Measurements from ENCODE around the gene EDNRB.
"Not testable (repeated sequence)": the region's sequence is repeated elsewhere in the genome, so short reads cannot be mapped to it uniquely, and the experiment has no call there.

EDNRB gene

GRCh38 chr13:77894743-77895142 is 23.9 kb downstream of the EDNRB start:
- DNase-seq: no peak

GRCh38 chr13:77893066-77893465 is 25.6 kb downstream of the EDNRB start:
- no peak for DNase-seq

GRCh38 chr13:77892491-77892890 is 26.1 kb downstream of the EDNRB start:
- no peak for DNase-seq

GRCh38 chr13:77891486-77891885 is 27.1 kb downstream of the EDNRB start:
- DNase-seq: no peak

- no peak for DNase-seq
Observed at GRCh38 chr13:77891041-77891440, 27.6 kb downstream of the EDNRB start.

GRCh38 chr13:77883328-77883727 is 35.3 kb downstream of the EDNRB start:
- no peak for DNase-seq

- no peak for DNase-seq
Observed at GRCh38 chr13:77878190-77878589, 40.4 kb downstream of the EDNRB start.

- no peak for DNase-seq
Observed at GRCh38 chr13:77876176-77876575, 42.5 kb downstream of the EDNRB start.

- no peak for DNase-seq
Observed at GRCh38 chr13:77874406-77874805, 44.2 kb downstream of the EDNRB start.

GRCh38 chr13:77872995-77873394 is 45.6 kb downstream of the EDNRB start:
- no peak for DNase-seq

- DNase-seq: no peak
Observed at GRCh38 chr13:77871596-77871995, 47.0 kb downstream of the EDNRB start.

- DNase-seq: no peak
Observed at GRCh38 chr13:77868717-77869116, 49.9 kb downstream of the EDNRB start.

GRCh38 chr13:77866971-77867370 is 51.7 kb downstream of the EDNRB start:
- DNase-seq: no peak

GRCh38 chr13:77865622-77866021 is 53.0 kb downstream of the EDNRB start:
- no peak for DNase-seq

- DNase-seq: no peak
Observed at GRCh38 chr13:77863144-77863543, 55.5 kb downstream of the EDNRB start.

- no peak for DNase-seq
Observed at GRCh38 chr13:77861741-77862140, 56.9 kb downstream of the EDNRB start.

- no peak for DNase-seq
Observed at GRCh38 chr13:77860507-77860981, 58.1 kb downstream of the EDNRB start.

- DNase-seq: no peak
Observed at GRCh38 chr13:77859450-77859849, 59.2 kb downstream of the EDNRB start.

GRCh38 chr13:77857531-77858209 is 61.0 kb downstream of the EDNRB start:
- DNase-seq: no peak

GRCh38 chr13:77853703-77854102 is 64.9 kb downstream of the EDNRB start:
- no peak for DNase-seq

GRCh38 chr13:77848050-77848449 is 70.6 kb downstream of the EDNRB start:
- not testable (repeated sequence) for DNase-seq

GRCh38 chr13:77846173-77846572 is 72.5 kb downstream of the EDNRB start:
- no peak for DNase-seq
